Measurements from ENCODE around the gene TNFRSF6B.

DNA sequence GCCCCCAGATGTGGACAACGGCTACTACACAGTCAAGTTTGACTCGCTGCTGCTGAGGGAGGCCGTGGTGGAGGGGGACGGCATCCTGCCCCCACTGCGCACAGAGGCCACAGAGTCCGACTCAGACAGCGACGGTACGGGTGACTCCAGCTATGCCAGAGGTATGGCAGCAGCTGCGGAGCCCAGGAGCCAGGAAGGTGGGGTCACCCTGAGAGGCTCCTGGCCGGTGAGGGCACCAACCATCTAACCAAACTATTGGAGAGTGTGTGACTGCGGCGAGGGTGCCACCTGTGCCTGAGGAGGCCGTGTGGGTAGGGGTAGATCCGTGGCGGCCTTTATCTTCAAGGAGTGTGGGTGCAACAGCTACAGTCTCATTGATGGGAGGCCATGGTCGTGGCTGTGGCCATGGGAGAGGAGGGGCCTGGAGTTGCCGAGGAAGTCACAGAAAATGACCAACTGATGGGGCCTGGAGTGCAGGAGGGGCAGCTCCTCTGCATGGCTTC is 37.2 kb downstream of the TNFRSF6B start:
- TF ChIP-seq, protein P1, sequence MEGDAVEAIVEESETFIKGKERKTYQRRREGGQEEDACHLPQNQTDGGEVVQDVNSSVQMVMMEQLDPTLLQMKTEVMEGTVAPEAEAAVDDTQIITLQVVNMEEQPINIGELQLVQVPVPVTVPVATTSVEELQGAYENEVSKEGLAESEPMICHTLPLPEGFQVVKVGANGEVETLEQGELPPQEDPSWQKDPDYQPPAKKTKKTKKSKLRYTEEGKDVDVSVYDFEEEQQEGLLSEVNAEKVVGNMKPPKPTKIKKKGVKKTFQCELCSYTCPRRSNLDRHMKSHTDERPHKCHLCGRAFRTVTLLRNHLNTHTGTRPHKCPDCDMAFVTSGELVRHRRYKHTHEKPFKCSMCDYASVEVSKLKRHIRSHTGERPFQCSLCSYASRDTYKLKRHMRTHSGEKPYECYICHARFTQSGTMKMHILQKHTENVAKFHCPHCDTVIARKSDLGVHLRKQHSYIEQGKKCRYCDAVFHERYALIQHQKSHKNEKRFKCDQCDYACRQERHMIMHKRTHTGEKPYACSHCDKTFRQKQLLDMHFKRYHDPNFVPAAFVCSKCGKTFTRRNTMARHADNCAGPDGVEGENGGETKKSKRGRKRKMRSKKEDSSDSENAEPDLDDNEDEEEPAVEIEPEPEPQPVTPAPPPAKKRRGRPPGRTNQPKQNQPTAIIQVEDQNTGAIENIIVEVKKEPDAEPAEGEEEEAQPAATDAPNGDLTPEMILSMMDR (conservative IDR thresholded peaks at IDR 0.05) = no peak
- TF ChIP-seq ZFX (IDR thresholded peaks at IDR 0.05) = no peak
